GM12878 (cell line): ENCODE measurements around the gene DDX39B. TPM values are rescaled to one million over a fixed set of nuclear protein-coding genes. Genes with fewer than 3 reads are reported as not detected.
"Not testable (repeated sequence)": the region's sequence is repeated elsewhere in the genome, so short reads cannot be mapped to it uniquely, and the experiment has no call there.

Experiments used
- ATAC-seq: fragments of 200-7000 bp; cut with Tn5 transposase; 3 replicates; pipeline ENCODE4 v1.9.1; 2020; ENCODE audit warnings: mild to moderate bottlenecking, moderate library complexity
- BruUV-seq: library from RNA; stranded (reverse); fragments of 400-500 nt; replicated peaks from 2 replicates; lab custom pipeline; 2021; lab: Mats Ljungman, UMichigan
- CTCF ChIA-PET: fragments of 300-600 bp; sonication (Branson Sonifier 250); formaldehyde crosslinking; extraction: SDS; loops from one replicate; lab custom pipeline; 2021; ENCODE audit warnings: inconsistent platforms; lab: Yijun Ruan, JAX
- POLR2A ChIA-PET: fragments of 350-600 bp; formaldehyde crosslinking; extraction: SDS; loops from one replicate; lab custom pipeline; 2021; ENCODE audit warnings: inconsistent platforms; lab: Charles Lee
- RAD21 ChIA-PET: fragments of 300-600 bp; sonication (Branson Sonifier 250); formaldehyde crosslinking; loops from one replicate; lab custom pipeline; 2023; ENCODE audit warnings: antibody characterized with exemption; ENCODE audit not compliant: unreplicated experiment; lab: Charles Lee
- SMC1A ChIA-PET: fragments of 300-600 bp; sonication (Branson Sonifier 250); formaldehyde crosslinking; loops from one replicate; lab custom pipeline; 2023; ENCODE audit not compliant: unreplicated experiment, uncharacterized antibody; lab: Charles Lee
- DNase-seq: peaks from one replicate; pipeline ENCODE4 v3.0.0-alpha.2; 2011; ENCODE audit warnings: low read depth, low spot score
- FAIRE-seq: peaks from 3 replicates; lab custom pipeline; 2011; peaks lifted over from hg19 to GRCh38; lab: Jason Lieb, UNC
- H2AFZ ChIP-seq: 2 replicates; pipeline ENCODE4 v1.6.0; 2011; ENCODE audit warnings: low read depth, low read length, control low read depth; ENCODE audit not compliant: control insufficient read depth
- H3K27ac ChIP-seq: 2 replicates; pipeline ENCODE4 v1.5.1; 2011; ENCODE audit warnings: control low read depth; ENCODE audit not compliant: control insufficient read depth, insufficient read depth
- H3K27me3 ChIP-seq, 2 experiments: replicated peaks in 1 of 2; 2 replicates each; pipeline versions ENCODE4 v1.6.0 to v1.6.1; 2011; ENCODE audit warnings: low read length in 1 of 2; ENCODE audit not compliant: control insufficient read depth in 2 of 2, insufficient read depth in 2 of 2
- H3K36me3 ChIP-seq, 2 experiments: 2 replicates each; pipeline ENCODE4 v1.5.1; 2011; ENCODE audit warnings: low read length in 1 of 2; ENCODE audit not compliant: control insufficient read depth in 2 of 2, insufficient read depth in 2 of 2
- H3K4me1 ChIP-seq: 2 replicates; pipeline ENCODE4 v1.6.1; 2011; ENCODE audit warnings: mild to moderate bottlenecking, low read length, moderate library complexity, mixed read lengths; ENCODE audit not compliant: control insufficient read depth, insufficient read depth
- H3K4me2 ChIP-seq: 2 replicates; pipeline ENCODE4 v1.6.0; 2011; ENCODE audit warnings: control low read depth; ENCODE audit not compliant: control insufficient read depth, insufficient read depth
- H3K4me3 ChIP-seq: fragments of 200-600 bp; sonication (generic); 2 replicates; pipeline ENCODE4 v1.5.1; 2016
- H3K79me2 ChIP-seq: 2 replicates; pipeline ENCODE4 v1.6.0; 2011; ENCODE audit warnings: low read length; ENCODE audit not compliant: control insufficient read depth, insufficient read depth
- H3K9ac ChIP-seq: 2 replicates; pipeline ENCODE4 v1.8.0; 2011; ENCODE audit warnings: low read length, control low read depth, mixed read lengths; ENCODE audit not compliant: control insufficient read depth, insufficient read depth
- H3K9me3 ChIP-seq: replicated peaks from 3 replicates; pipeline ENCODE4 v1.5.1; 2011; ENCODE audit warnings: mild to moderate bottlenecking, low read length; ENCODE audit not compliant: control insufficient read depth, insufficient read depth
- H4K20me1 ChIP-seq: 2 replicates; pipeline ENCODE4 v1.6.0; 2011; ENCODE audit not compliant: control insufficient read depth, insufficient read depth
- ASH2L ChIP-seq: fragments of 300-600, 200-600 bp; sonication (generic); IDR thresholded peaks from 2 replicates; pipeline ENCODE4 v1.6.1; 2017; ENCODE audit warnings: low read depth, mild to moderate bottlenecking, borderline replicate concordance
- BMI1 ChIP-seq: fragments of 450-650 bp; IDR thresholded peaks from 2 replicates; pipeline ENCODE4 v1.6.1; 2016; ENCODE audit warnings: mild to moderate bottlenecking, moderate library complexity, borderline replicate concordance
- CBFB ChIP-seq: IDR thresholded peaks from 2 replicates; pipeline ENCODE4 v1.6.1; 2016; ENCODE audit warnings: antibody characterized with exemption, low read depth
- EGR1 ChIP-seq, 2 experiments: IDR thresholded peaks; 1 replicate in 1 of 2; 2 replicates in 1 of 2; pipeline ENCODE4 v1.6.1; 2011 to 2012; ENCODE audit warnings: low read depth in 2 of 2, low read length in 2 of 2, borderline replicate concordance in 1 of 2, mild to moderate bottlenecking in 1 of 2, moderate library complexity in 1 of 2
- NRF1 ChIP-seq: conservative IDR thresholded peaks from 2 replicates; pipeline ENCODE4 v1.6.1; 2011; ENCODE audit warnings: mild to moderate bottlenecking, low read depth, low read length, improper control_type of control experiment
- SMAD1 ChIP-seq: fragments of 450-650 bp; IDR thresholded peaks from 2 replicates; pipeline ENCODE4 v1.6.1; 2018; ENCODE audit warnings: mild to moderate bottlenecking, low read depth; ENCODE audit not compliant: partially characterized antibody
- SMARCA5 ChIP-seq: fragments of 450-650 bp; IDR thresholded peaks from 2 replicates; pipeline ENCODE4 v1.6.1; 2017; ENCODE audit warnings: mild to moderate bottlenecking
- TCF7 ChIP-seq: IDR thresholded peaks from 2 replicates; pipeline ENCODE4 v1.6.1; 2014; ENCODE audit warnings: antibody characterized with exemption, borderline replicate concordance
- WGBS: methylation state at CpG from one replicate; pipeline ENCODE4 v1.1.6; 2016; ENCODE audit warnings: low lambda C conversion rate; ENCODE audit not compliant: insufficient replicate concordance, insufficient coverage; ENCODE audit errors: missing lambda C conversion rate; 5-methylcytosine and 5-hydroxymethylcytosine counted together
- in situ Hi-C: fragments of 300-500 bp; cut with MboI; formaldehyde crosslinking; loops from 9 replicates; pipeline ENCODE4 v1.14.3; 2018; ENCODE audit warnings: mixed read lengths
- intact Hi-C: fragments of 100-400 bp; cut with micrococcal nuclease; formaldehyde crosslinking; loops from one replicate; pipeline ENCODE4 v1.14.2; 2022; ENCODE audit not compliant: unreplicated experiment
- polyA plus RNA-seq, 11 experiments: library from polyadenylated mRNA; depleted of rRNA in 4 of 11; unstranded in 6 of 11; stranded (reverse) in 5 of 11; fragments of >200 nt; fragmentation: Nextera tagmentation in 4 of 11; fragmentation: Illumina TruSeq in 1 of 11; extraction: Ambion mirVana in 4 of 11; extraction: Trizol in 1 of 11; gene quantifications; 1 replicate in 1 of 11; 2 replicates in 10 of 11; pipeline versions ENCODE4 v1.2.1 to v1.2.3, GENCODE V29; 2011 to 2016; ENCODE audit warnings: inconsistent platforms in 2 of 11, missing spikeins in 2 of 11, low read depth in 1 of 11
- total RNA-seq, 4 experiments: library from RNA; depleted of rRNA in 3 of 4; stranded (reverse); fragments of >200 nt in 3 of 4; fragmentation: Illumina TruSeq in 1 of 4; extraction: Trizol in 1 of 4; gene quantifications; 2 replicates each; pipeline versions ENCODE4 v1.2.1 to v1.2.3, GENCODE V29; 2013 to 2021
- TF ChIP-seq, protein P1 (sequence below): fragments of 450-650 bp; conservative IDR thresholded peaks from 2 replicates; pipeline ENCODE4 v1.6.1; 2017; ENCODE audit warnings: mild to moderate bottlenecking, moderate library complexity
- TF ChIP-seq, protein P2 (sequence below): fragments of 450-650 bp; IDR thresholded peaks from 2 replicates; pipeline ENCODE4 v1.6.1; 2018; ENCODE audit warnings: borderline replicate concordance, mild to moderate bottlenecking; ENCODE audit not compliant: partially characterized antibody

Gene DDX39B
- total and polyA plus RNA-seq, 10 of the 15 experiments (the other 5 are each of a cell fraction or from before 2014, with no cell fraction given): 271 to 661 (median 330) TPM

DNA sequence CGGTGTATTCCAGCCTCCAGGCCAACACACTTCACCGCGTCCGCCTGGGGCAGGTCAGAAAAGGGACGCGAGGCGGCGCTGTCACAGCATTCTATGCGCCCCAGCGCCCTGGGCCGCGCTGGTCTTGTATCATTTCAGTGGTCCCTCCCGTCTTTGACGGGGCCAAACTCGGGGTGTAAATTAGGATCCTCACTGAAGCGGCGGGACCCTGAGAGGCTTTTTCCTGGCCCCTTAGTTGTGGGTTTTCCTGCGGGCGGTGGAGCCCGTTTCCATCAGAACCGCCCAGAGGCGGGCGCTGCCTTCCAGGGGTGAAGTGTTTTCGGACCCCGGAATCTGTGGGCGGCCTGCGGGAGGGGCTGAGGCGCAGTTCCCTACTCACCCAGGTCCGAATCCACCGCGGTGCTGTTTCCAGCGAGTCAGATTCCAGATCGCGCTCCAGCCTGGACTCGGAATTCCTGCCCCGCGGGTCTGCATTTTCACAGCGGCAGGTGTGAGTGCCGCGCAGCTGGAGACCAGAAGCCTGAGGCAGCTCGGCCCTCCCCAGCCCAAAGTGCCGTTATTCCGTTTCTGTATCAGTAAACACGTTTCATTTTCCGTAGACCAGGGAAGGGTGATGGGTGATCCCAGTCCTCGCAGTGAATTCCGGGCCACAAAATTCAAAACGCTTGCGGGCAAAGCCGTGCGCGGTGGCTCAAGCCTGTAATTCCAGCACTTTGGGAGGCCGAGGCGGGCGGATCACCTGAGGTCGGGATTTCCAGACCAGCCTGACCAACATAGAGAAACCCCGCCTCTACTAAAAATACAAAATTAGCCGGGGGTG lies 47.7 kb downstream of the DDX39B start (continued):
- TF ChIP-seq EGR1 (IDR thresholded peaks at IDR 0.05; ENCODE audit: borderline replicate concordance in 1 of 2, low read depth in 2 of 2, low read length in 2 of 2) (no peak), ASH2L (no peak), TCF7 (no peak), NRF1 (no peak), CBFB (no peak), SMARCA5 (peak; percentile 83), SMAD1 (no peak), BMI1 (no peak)
- TF ChIP-seq, protein P1, sequence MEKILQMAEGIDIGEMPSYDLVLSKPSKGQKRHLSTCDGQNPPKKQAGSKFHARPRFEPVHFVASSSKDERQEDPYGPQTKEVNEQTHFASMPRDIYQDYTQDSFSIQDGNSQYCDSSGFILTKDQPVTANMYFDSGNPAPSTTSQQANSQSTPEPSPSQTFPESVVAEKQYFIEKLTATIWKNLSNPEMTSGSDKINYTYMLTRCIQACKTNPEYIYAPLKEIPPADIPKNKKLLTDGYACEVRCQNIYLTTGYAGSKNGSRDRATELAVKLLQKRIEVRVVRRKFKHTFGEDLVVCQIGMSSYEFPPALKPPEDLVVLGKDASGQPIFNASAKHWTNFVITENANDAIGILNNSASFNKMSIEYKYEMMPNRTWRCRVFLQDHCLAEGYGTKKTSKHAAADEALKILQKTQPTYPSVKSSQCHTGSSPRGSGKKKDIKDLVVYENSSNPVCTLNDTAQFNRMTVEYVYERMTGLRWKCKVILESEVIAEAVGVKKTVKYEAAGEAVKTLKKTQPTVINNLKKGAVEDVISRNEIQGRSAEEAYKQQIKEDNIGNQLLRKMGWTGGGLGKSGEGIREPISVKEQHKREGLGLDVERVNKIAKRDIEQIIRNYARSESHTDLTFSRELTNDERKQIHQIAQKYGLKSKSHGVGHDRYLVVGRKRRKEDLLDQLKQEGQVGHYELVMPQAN: peak; percentile 47
- TF ChIP-seq, protein P2, sequence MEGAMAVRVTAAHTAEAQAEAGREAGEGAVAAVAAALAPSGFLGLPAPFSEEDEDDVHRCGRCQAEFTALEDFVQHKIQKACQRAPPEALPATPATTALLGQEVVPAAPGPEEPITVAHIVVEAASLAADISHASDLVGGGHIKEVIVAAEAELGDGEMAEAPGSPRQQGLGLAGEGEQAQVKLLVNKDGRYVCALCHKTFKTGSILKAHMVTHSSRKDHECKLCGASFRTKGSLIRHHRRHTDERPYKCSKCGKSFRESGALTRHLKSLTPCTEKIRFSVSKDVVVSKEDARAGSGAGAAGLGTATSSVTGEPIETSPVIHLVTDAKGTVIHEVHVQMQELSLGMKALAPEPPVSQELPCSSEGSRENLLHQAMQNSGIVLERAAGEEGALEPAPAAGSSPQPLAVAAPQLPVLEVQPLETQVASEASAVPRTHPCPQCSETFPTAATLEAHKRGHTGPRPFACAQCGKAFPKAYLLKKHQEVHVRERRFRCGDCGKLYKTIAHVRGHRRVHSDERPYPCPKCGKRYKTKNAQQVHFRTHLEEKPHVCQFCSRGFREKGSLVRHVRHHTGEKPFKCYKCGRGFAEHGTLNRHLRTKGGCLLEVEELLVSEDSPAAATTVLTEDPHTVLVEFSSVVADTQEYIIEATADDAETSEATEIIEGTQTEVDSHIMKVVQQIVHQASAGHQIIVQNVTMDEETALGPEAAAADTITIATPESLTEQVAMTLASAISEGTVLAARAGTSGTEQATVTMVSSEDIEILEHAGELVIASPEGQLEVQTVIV: no peak

DNA sequence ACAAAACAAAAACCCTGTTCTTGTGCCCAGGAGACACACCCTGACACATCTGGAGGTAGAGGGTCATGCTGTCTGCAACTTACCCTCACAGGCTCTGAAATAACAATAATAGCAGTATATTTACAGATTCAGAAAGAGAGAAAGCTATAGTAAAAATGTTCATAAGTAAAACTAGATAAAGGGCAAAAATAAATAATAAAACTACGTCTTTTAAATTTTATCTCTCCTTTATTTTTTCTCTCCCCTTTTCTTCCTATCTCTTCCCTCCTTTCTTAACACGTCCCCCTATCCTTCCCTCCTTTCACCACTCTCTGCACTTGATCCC lies 48.3 kb downstream of the DDX39B start:
- WGBS: 0% methylated on average over 1 of the region's 2 CpGs
- CTCF ChIA-PET: interaction anchor here (0.7 to 7.0 kb wide), 14 partner anchors 10 to 105 kb away, joined by 3 to 100 read pairs (median 5); partner anchors contain the start of genes ATP6V1G2, DDX39B, LTB and MCCD1
- not testable (repeated sequence) for H3K36me3 ChIP-seq, DNase-seq, FAIRE-seq, H3K27me3 ChIP-seq, H4K20me1 ChIP-seq, ATAC-seq, BruUV-seq, H3K9me3 ChIP-seq, H3K27ac ChIP-seq, H3K4me1 ChIP-seq
- in situ Hi-C loops: loop anchor here (5.0 kb wide), 2 partner anchors 49 to 104 kb away; partner anchors contain the start of gene DDX39B
- peak overlapping the region; percentile 79; the same call in 1 of the 2 replicates for H2AFZ ChIP-seq
- H3K9ac ChIP-seq: peak overlapping the region; percentile 78
- H3K4me3 ChIP-seq: peak overlapping the region; percentile 76
- H3K4me2 ChIP-seq: peak overlapping the region; percentile 59
- peaks cover 55% of the 10 kb centered on the region for H3K79me2 ChIP-seq
- SMC1A ChIA-PET: interaction anchor here (1.0 to 6.5 kb wide), 7 partner anchors 9 to 245 kb away, joined by 3 to 63 read pairs (median 5); partner anchors contain the start of genes DDX39B, NCR3 and NFKBIL1
- intact Hi-C loops: loop anchor here (1.0 kb wide), 1 partner anchor 48 kb away; no protein-coding TSS in a partner anchor
- RAD21 ChIA-PET: interaction anchor here (0.7 to 6.4 kb wide), 8 partner anchors 47 to 171 kb away, joined by 3 to 72 read pairs (median 16); partner anchors contain the start of genes ATP6V1G2, DDX39B, GPANK1 and LST1
- POLR2A ChIA-PET: interaction anchor here (1.3 to 3.3 kb wide), 4 partner anchors 45 to 105 kb away, joined by 3 to 13 read pairs (median 4); partner anchors contain the start of genes DDX39B and NFKBIL1
